Large intestine (tissue), 3 donors: ENCODE results near the gene PKMYT1. TPM values are rescaled to one million over a fixed set of nuclear protein-coding genes. Genes with fewer than 3 reads are reported as not detected.

Experiments
- DNase-seq, 2 donors: peaks; one replicate each; pipeline versions ENCODE4 v3.0.0 to v3.0.0-alpha.2; 2013
- H3K27ac ChIP-seq: one replicate; pipeline ENCODE4 v1.5.1; 2013; ENCODE audit warnings: low read length
- H3K27me3 ChIP-seq: 2 replicates; pipeline ENCODE4 v1.6.1; 2013; ENCODE audit warnings: low read length; ENCODE audit not compliant: control insufficient read depth, insufficient read depth
- H3K36me3 ChIP-seq: 2 replicates; pipeline ENCODE4 v1.6.1; 2013; ENCODE audit warnings: low read length; ENCODE audit not compliant: control insufficient read depth, insufficient read depth
- H3K4me1 ChIP-seq: one replicate; pipeline ENCODE4 v1.6.1; 2013; ENCODE audit warnings: low read length; ENCODE audit not compliant: control insufficient read depth, insufficient read depth
- H3K4me3 ChIP-seq: one replicate; pipeline ENCODE4 v1.5.1; 2013; ENCODE audit warnings: low read length
- H3K9me3 ChIP-seq: one replicate; pipeline ENCODE4 v1.6.1; 2013; ENCODE audit warnings: mild to moderate bottlenecking, low read depth, low read length, moderate library complexity; ENCODE audit not compliant: control insufficient read depth
- WGBS: methylation state at CpG from one replicate; pipeline ENCODE4 v1.1.5; 2013; ENCODE audit warnings: low lambda C conversion rate; ENCODE audit not compliant: insufficient coverage; 5-methylcytosine and 5-hydroxymethylcytosine counted together
- polyA plus RNA-seq: library from polyadenylated mRNA; unstranded; fragments of 120-200 nt; gene quantifications from one replicate; pipeline ENCODE4 v1.2.1, GENCODE V29; 2013

Gene PKMYT1
- polyA plus RNA-seq, 1 donor = 11.0 TPM

DNA sequence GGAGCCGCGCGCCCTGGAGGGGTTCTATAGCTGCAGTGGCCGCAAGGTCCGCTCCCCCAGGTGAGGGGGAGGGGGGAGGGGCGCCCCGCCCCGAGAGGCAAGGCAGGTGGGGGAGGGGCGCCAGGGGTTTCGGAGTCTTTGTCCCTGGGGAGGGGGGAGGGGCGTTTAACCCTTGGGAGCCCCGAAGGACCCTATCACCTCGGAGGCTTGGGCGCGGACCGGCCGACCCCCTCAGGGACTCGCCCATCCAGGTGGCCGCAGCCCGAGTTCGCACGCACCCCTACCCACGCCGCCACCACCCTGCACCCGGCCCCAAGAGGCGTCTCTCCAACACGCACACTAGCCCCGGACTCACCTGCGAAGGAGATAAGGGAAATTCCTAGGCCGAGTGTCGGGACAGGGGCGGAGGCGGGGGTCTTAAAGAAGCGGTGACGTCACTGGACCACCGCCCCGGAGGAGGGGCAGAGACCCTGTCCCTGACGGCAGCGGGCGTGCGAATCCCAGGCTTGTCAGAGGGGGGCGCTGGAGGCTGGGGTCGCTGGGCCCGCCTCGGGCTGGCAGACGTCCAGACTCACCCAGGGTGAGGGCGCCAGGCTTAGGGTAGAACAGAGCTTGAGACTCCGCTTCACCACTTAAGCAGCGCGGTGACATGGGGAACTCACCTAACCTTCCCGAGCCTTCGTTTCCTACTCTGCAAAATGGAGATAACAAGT lies 37.7 kb upstream of the PKMYT1 start, which contains the start of gene CLDN6:
CLDN6 (minus strand) TSS at position 390 of the 713 bp plus-strand sequence. CDS start 2,162 bp downstream, outside the sequence.
- peak; percentile 63 to 74 for DNase-seq
- H3K4me3 ChIP-seq = peak within 1 kb of the TSS; percentile 59
- peaks cover 60% of the 10 kb centered on the region for H3K4me1 ChIP-seq

DNA sequence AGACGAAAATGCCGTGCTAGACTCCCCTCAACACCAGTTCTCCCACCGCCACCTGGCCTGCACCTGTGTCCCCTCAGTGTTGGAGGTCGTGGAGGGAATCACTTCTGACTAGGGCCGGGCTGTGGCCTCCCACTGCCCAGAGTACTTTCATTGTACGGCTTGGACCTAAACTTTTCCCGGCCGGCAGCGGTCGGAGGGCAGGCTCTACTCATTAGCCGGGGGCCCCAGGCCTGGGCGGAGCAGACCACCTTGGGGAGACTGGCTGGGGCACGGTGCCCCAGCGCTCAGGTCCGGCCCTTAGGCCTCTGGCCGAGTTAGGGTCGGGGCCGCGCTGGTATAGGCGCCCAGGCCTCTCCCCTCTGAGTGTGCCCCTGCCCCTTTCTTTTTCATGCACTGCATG lies 37.1 kb upstream of the PKMYT1 start:
- peaks cover 30% of the 10 kb centered on the region for H3K27me3 ChIP-seq
- peak overlapping the region; percentile 83 for H3K27ac ChIP-seq
- WGBS = no CpG with 5 or more reads among the region's 20 CpGs
- H3K4me3 ChIP-seq = peak overlapping the region; percentile 59
- no peaks in the 10 kb centered on the region for H3K36me3 ChIP-seq
- peak in 1 of 2 donors; percentile 51 for DNase-seq
- no peaks in the 10 kb centered on the region for H3K9me3 ChIP-seq
- peaks cover 59% of the 10 kb centered on the region for H3K4me1 ChIP-seq

More for the DNA sequence above, 37.7 kb upstream of the PKMYT1 start, which contains the start of gene CLDN6:
- Histone ChIP-seq H3K36me3 (peaks cover 2% of the 10 kb centered on the region), H3K9me3 (no peaks in the 10 kb centered on the region), H3K27me3 (peaks cover 24% of the 10 kb centered on the region), H3K27ac (peak within 1 kb of the TSS; percentile 83)
- no CpG with 5 or more reads among the region's 52 CpGs for WGBS

DNA sequence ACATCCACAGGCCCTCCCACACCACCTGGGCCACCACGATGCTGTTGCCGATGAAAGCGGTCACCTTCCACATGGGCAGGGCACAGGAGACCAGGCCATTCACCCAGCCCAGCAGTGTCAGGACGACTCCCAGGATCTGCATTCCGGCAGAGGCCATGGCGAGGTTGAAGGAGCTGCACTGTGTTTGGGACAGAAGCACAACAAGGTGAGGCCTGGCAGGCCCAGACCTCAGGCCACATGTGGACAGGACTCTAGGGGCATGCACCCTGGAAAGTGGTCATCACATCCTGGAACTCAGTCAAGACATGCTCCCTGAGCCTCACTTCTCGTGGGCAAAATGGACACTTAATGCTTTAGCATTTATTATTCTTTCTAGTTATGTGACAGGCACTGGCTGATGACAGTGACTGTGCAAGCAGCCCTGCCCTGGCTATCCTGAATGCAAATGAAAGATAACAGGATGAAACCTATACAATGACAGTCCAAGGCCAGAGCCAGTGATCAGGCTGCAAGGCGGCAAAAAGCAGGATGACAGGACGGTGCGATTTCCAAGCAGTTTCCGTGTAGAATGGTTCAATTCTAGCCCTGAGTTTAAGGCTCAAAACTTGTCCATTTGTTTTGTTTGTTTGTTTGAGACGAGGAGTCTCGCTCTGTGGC lies 35.7 kb upstream of the PKMYT1 start:
- Histone ChIP-seq H3K36me3 (no peaks in the 10 kb centered on the region), H3K4me1 (peaks cover 57% of the 10 kb centered on the region), H3K9me3 (no peaks in the 10 kb centered on the region), H3K4me3 (no peak overlapping the region), H3K27ac (no peak overlapping the region), H3K27me3 (peaks cover 38% of the 10 kb centered on the region)
- no peak for DNase-seq
- no CpG with 5 or more reads among the region's 13 CpGs for WGBS

DNA sequence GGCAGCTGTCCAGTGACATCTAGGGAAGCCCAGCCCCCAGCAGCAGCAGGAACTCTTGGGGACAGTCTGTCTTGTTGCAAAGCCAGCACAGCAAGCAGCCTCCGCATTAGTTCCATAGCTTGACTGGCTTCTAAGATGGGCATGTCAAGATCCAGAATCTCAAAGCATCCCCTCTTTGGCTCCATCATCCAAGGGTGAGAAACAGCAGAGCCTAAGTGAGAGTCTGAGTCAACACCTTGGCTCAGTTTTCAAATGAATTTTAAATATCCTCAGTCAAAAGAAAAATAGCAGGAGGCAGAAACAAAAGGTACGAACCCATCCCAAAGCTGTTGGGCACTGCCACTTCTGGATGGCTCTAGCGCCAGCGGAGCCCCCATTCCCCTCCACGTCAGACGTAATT lies 34.7 kb upstream of the PKMYT1 start:
- H3K36me3 ChIP-seq = no peaks in the 10 kb centered on the region
- H3K9me3 ChIP-seq = no peaks in the 10 kb centered on the region
- no peak overlapping the region for H3K4me3 ChIP-seq
- no peak for DNase-seq
- peaks cover 38% of the 10 kb centered on the region for H3K27me3 ChIP-seq
- WGBS = no CpG with 5 or more reads among the region's 6 CpGs
- no peak overlapping the region for H3K27ac ChIP-seq
- peaks cover 67% of the 10 kb centered on the region for H3K4me1 ChIP-seq

DNA sequence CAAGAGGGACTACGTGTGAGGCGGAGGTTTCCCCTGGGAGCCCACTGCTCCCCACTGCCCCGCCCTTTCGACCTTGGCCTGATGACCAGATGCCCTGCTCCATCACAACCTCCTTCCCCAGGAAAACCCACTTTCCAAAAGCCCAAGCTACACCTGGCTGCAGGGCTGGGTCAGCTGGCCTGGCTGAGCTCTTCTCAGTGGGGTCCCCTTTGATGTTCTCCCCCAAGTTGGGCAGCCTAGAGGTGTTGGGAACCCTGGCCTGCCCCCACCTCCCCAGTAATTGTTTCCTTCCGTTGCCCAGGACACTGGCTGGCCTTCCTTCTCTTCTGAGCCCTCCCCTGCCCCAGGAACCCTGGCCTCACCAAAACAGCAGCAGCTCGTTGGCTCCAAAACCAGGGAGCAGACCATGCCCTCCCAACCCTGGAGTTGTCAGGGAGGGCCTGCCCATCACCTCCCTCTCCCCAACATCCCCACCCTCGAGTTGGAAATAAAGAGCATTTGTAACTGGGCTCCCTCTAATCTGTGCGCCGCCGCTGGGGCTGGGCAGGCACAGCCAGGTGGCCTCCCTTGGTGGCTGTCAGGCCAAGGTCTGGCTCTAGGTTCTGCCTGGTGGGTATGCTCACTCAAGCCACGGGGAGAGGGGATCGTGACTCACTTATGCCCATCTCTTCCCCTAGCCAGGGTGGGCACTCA lies 33.9 kb upstream of the PKMYT1 start:
- Histone ChIP-seq H3K4me1 (peaks cover 67% of the 10 kb centered on the region), H3K27ac (no peak overlapping the region)
- WGBS = no CpG with 5 or more reads among the region's 12 CpGs

DNA sequence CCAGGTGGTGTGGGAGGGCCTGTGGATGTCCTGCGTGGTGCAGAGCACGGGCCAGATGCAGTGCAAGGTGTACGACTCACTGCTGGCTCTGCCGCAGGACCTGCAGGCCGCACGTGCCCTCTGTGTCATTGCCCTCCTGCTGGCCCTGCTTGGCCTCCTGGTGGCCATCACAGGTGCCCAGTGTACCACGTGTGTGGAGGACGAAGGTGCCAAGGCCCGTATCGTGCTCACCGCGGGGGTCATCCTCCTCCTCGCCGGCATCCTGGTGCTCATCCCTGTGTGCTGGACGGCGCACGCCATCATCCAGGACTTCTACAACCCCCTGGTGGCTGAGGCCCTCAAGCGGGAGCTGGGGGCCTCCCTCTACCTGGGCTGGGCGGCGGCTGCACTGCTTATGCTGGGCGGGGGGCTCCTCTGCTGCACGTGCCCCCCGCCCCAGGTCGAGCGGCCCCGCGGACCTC lies 33.3 kb upstream of the PKMYT1 start:
- H3K9me3 ChIP-seq = no peaks in the 10 kb centered on the region
- no CpG with 5 or more reads among the region's 27 CpGs for WGBS
- peaks cover 41% of the 10 kb centered on the region for H3K27me3 ChIP-seq
- no peak for DNase-seq
- H3K4me3 ChIP-seq = no peak overlapping the region
- H3K4me1 ChIP-seq = peaks cover 67% of the 10 kb centered on the region
- H3K27ac ChIP-seq = no peak overlapping the region
- H3K36me3 ChIP-seq = no peaks in the 10 kb centered on the region

More for the DNA sequence above, 33.9 kb upstream of the PKMYT1 start:
- H3K27me3 ChIP-seq = peaks cover 40% of the 10 kb centered on the region
- H3K4me3 ChIP-seq = no peak overlapping the region
- no peaks in the 10 kb centered on the region for H3K36me3 ChIP-seq
- peak in 1 of 2 donors; percentile 29 for DNase-seq
- no peaks in the 10 kb centered on the region for H3K9me3 ChIP-seq

DNA sequence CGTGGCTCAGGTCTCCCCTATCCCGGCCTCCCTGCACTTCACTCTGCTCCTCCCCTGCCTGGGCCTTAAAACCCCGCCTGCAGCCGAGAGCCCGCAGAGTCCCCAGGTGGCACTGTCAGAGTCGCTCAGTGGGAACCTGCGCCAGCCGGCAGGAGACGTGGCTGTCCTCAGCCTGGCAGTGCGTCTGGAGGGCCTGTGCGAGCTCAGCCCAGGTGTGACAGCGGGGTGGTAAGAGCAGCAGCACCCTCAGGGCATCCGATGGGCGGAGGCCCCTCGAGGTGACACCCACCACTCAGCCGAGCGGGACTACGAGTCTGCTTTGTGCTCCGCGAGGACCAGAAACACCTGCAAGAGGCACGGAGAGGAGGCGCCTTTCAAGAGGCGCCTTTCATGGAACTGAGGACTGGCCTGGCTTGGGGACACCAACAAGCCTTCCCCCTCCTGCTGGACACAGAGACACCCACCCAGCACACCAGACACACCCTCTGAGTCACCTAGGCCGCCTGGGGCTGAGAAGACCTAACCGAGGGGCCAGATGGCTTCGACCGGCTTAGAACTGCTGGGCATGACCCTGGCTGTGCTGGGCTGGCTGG lies 32.7 kb upstream of the PKMYT1 start, which contains the start of gene CLDN9:
CLDN9 (plus strand) TSS at position 96 of the 593 bp plus-strand sequence; CDS start at position 536, 440 bp downstream.
- no peaks in the 10 kb centered on the region for H3K9me3 ChIP-seq
- peaks cover 68% of the 10 kb centered on the region for H3K4me1 ChIP-seq
- H3K4me3 ChIP-seq = no peak within 1 kb of the TSS
- peaks cover 41% of the 10 kb centered on the region for H3K27me3 ChIP-seq
- no CpG with 5 or more reads among the region's 27 CpGs for WGBS
- H3K36me3 ChIP-seq = no peaks in the 10 kb centered on the region
- H3K27ac ChIP-seq = no peak within 1 kb of the TSS
- DNase-seq = peak; percentile 60 to 80

DNA sequence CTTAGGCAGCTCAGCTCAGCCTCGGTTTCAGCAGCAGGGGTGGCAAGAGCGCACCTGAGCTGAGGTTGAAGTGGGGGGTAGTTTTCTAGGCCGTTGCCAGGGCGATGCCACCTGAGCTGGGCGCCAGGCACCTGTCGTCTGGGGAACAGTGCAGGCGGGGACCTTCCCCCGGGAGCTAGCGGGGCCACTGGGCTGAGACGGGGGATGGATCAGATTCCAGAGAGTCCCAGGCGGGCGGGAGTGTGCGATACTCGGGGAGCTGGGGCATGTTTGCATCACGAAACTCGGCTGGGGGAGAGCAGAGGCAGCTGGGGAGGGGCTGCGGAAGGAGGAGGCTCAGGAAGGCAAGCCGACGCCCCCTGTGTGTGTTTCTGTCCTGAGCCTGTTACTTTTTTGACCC lies 32.0 kb upstream of the PKMYT1 start:
- no CpG with 5 or more reads among the region's 19 CpGs for WGBS
- Histone ChIP-seq H3K27me3 (peaks cover 37% of the 10 kb centered on the region), H3K27ac (no peak overlapping the region), H3K9me3 (no peaks in the 10 kb centered on the region), H3K4me3 (no peak overlapping the region), H3K4me1 (peaks cover 65% of the 10 kb centered on the region), H3K36me3 (no peaks in the 10 kb centered on the region)
- peak in 1 of 2 donors; percentile 59 for DNase-seq

DNA sequence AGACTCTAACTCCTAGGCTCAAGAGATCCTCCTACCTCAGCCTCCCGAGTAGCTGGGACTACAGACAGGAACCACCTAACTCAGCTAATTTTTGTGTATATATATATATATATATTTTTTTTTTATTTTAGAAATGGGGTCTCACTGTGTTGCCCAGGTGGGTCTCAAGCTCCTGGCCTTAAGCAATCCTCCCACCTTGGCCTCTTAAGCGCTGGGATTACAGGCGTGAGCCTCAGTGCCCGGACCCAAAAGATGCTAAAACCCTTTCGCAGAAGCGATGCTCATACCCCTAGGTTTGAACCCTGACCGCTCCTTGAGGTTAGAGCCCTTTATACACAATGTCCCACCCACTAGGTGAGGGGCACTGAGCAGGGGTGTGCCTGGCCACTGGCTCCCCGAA lies 30.3 kb upstream of the PKMYT1 start:
- Histone ChIP-seq H3K9me3 (no peaks in the 10 kb centered on the region), H3K27ac (peak overlapping the region; percentile 99), H3K4me3 (no peak overlapping the region), H3K4me1 (peaks cover 63% of the 10 kb centered on the region), H3K36me3 (no peaks in the 10 kb centered on the region), H3K27me3 (peaks cover 39% of the 10 kb centered on the region)
- DNase-seq = no peak
- WGBS = no CpG with 5 or more reads among the region's 8 CpGs
